ENCODE data around the gene RDH12. TPM values are rescaled to one million over a fixed set of nuclear protein-coding genes. Genes with fewer than 3 reads are reported as not detected.

RDH12 gene
- total RNA-seq, 1 donor from 2014 or later, result not detected

DNA sequence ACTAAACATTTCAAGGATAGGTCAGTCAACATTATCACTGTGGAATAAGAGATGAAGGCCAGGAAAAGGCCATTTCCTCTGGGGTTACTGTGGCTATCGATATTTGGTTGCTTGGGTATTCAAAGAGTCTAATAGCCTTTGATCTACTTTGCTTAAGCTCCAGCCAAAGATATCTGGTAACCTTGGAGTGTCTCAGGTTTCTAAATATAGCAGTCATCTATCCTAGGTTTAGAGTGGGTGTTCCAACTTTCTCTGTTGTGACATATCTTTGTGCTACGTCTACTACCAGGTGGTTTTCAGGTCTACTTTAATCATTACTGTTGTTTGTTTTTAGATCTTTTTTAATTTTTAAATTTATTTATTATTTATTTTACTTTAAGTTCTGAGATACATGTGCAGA, 42.4 kb downstream of the RDH12 start:
- intact Hi-C loops (cut with micrococcal nuclease), result no loop called here

DNA sequence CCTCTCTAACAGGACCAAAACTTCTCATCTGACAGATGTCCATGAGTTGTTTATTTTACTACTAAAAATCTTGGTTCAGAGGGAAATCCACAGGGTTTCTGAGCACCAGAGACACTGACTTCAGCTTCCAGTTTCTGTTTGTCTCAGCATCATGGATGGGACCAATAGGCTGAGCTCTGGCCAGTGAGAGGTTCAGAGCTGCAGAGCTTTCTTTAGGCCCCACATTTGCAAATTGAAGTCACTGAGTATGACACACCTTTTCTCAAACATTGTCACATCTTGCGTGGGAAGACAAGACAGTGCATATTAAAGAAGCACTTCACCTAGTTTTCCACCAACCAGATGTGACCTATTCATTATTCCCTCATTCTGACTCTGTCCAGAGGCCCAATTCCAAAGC, 45.2 kb downstream of the RDH12 start:
- intact Hi-C loops (cut with micrococcal nuclease), result loop anchor here (2.0 kb wide), 1 partner anchor 52 kb away; the partner anchor contains the start of gene RDH11

DNA sequence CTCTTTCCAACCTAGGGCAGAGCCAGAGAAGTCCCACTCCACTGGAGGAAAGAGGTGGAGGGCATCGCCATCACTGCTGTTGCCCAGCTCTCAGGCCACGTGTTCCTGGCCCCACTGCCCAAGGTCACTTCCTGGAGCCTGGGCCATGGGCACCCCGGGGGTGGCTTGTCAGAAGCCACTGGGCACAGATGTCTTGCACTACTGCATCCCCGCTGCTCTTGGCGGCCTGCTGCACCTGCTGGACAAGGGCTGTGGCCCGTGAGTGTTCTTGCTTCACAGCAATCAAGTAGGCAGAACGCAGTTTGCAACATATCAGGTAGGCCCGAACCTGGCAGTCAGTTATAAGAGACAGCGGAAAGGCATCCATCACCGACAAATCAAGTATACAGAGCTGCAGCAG, 46.6 kb downstream of the RDH12 start:
- intact Hi-C loops (cut with micrococcal nuclease), result no loop called here

DNA sequence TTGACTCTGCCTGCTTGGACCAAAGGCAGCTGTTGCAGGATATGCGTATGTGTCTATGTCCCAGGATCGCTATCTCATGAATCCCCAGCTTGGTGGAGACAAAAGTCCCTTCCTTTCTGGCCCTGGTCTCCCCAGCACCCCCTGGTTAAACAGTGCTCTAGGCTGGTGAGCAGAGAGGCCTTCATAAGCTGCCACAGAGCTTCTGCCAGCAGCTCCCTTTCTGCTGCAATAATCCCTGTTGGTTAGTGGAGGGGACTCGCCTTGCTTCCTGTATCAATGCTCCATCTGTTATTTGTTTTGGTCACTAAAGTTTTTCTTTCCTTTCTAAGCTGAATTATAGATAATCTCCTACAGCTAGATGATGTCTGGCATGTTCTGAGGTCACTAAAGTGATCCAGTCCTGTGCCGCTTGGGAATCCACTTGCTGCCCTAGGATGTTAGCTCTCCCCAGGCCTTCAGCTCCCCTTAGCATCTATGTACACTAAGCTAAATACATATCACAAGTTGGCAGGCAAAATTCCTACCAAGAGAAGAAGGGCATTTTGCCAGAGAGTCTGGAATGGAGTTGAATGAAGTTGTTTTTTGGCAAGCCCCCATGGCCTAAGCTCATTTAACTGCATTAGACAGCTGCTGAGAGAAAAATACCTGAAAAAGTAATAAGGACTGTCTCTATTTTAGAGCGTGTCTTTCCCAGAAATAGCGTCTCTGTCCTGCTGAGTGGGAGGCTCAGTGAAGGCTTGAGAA, 47.8 kb downstream of the RDH12 start:
- intact Hi-C loops (cut with micrococcal nuclease), result no loop called here

DNA sequence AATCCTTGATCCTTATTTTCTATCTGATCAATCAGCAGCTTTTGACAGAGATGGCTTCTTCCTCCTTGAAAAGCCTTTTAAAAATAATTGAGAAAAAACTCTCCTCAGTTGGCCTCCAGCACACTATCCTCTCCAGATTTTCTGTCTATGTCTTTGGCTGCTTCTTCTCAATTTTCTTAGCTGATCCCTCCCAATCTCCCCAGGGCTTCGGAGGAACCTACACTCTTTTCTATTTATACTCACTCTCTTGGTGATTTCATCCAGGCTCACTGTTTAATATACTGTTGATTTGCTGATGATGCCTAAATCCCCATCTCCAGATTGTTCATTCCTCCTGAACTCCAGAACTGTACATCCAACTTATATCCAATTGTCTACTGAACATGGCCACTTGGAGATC, 54.8 kb downstream of the RDH12 start:
- intact Hi-C loops (cut with micrococcal nuclease), result no loop called here

DNA sequence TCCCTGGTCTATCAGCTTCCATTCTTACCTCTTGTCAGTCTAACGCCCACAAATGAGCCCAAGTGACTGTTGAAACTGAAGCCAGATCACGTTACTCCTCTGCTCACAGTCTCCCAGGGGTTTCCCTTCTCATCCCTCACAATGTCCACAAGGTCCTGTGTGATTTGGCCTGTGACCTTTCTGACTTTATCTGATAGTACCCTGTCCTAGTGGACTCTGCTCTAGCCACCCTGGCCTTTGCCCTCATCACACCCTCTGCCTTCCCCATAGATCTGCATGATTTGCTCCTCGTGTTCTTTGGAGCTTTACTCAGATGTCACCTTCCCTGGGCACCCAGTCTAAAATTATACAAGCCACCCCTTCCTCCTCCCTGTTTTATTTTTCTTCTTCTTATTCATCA, 55.5 kb downstream of the RDH12 start:
- intact Hi-C loops (cut with micrococcal nuclease), result no loop called here

DNA sequence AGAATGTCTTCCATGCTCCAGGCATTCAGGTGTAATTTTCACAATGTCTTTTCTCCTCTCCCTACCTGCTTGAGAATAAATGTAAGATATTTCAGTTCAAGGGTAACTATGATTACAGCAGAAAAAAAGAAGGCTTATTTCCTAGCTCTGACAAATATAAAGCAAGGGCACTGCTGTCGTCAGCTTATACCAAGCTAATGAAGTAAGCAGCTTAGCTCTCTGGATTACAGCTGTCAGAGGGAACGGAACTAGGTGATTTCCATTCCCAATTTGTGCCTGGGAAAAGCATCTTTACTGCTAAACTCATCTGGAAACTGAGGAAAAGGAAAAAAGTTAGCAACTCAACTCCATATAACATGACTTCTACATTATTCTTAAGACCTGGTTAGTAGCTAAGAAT, 58.2 kb downstream of the RDH12 start:
- intact Hi-C loops (cut with micrococcal nuclease), result no loop called here

DNA sequence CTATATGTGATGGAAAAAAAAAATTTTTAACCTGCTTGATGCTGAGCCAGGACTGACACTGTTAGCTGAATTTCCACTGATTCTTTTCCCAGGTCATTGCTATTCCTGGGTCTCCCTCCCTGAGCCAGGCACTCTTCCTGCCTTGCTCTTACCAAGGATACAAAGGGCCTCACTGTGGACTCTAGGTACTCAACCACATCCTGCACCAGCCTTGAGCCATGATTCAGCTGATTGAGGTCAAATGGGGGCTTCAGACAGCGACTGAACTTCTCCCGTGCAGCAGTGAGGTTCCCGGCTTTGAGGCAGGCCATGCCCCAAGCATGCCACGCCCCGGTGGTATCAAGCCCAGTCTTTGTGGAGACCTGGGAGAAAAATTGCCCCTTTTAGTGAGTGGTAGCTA, 60.4 kb downstream of the RDH12 start:
- intact Hi-C loops (cut with micrococcal nuclease), result no loop called here

DNA sequence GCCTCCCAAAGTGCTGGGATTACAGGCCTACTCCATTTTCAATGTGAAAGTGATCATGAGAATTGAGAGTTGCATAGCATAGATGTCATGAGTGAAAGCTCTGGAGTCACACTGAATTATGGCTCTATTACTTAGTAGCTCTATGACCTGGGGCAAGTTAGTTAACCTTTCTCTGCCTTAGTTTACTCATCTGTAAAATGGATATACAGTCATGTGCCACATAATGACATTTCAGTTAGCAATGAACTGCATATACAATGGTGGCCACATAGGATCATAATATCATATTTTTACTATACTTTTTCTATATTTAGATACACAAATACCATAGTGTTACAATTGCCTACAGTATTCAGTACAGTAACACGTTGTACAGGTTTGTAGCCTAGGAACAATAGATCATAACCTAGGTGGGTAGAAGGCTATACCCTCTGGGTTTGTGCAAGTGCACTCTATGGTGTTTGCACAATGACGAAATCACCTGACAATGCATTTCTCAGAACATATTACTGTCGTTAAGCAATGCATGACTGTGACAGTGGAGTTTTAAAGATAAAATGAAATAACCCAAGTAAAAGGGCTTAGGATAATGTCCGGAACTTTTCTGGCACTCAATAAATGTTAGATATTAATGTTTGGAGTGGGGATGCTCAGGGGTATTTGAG, 61.6 kb downstream of the RDH12 start:
- intact Hi-C loops (cut with micrococcal nuclease), result no loop called here

DNA sequence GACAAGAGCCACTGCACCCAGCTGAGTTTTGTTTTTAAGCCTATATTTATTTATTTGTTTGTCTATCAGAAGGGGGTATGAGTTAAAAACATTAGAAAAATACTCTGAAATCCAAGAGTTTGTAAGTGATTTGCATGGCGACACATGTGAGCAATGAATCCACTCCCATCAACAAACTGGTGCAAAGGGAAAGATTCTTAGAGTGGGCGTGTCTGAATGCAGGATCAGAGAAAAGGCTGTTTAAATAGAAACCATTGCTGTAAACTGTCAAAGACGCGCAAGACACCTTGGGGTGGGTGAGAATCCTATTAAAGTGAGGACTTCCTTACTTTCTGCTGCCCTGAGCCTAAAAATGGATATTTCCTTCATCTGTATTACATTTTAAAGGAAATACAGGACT, 62.8 kb downstream of the RDH12 start:
- intact Hi-C loops (cut with micrococcal nuclease), result no loop called here

DNA sequence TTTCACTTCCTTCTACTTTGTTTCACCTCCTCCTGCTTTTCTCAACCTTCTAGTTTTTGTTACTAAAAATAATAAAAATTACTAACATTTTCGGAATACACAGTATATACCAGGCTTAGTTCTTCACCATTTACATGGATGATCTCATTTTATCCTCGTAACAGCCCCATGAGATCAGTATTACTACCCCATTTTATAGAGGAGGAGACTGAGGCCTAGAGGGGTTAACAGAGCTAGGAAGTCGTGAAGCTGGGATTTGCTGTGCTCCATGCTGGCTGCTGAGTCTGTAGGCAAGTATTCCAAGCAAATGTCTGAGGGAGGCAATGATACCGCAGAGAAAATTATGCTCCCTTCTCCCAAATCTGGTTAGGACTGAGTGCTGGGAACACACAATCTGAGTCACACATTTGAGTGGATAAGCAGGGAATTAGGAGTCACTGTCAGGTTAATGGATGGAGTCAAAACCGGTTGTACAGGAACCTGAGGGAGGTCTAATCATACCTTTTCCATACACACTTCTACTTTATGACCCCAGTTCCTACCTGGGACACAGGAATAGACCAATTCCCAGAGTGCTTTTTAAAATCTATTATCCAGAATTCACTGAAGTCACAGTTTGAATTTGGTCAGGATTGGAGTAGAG, 63.6 kb downstream of the RDH12 start:
- intact Hi-C loops (cut with micrococcal nuclease), result no loop called here

DNA sequence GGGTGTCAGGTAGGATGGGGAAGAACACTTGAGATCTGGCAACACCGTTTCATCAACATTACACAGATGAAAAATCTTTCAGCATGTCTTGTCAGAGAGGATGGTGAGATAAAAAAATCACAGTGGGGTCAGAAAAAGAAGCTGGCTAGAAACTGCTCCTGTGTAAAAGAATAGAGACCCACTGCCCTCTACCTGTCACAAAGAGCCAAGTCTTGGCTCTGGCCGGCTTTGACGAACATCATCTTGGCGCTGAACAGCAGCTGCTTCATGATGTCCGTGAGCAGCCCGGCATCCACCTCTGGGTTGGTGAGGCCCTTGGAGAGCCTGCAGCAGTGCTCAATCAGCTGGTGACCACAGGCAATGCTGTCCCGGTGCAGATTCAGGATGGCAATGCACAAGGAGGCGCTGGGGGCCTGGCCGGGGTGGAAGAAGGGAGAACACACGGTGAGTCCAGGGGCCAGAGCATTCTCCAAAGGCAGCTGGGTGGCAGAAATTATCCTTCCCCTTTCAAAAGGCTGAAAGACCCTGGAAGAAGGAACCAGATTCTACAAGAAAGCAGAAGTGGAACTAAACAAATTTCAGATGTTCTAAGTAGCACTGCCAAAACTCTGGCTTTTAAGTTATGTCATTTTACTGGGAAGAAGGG, 64.5 kb downstream of the RDH12 start:
- intact Hi-C loops (cut with micrococcal nuclease), result no loop called here

DNA sequence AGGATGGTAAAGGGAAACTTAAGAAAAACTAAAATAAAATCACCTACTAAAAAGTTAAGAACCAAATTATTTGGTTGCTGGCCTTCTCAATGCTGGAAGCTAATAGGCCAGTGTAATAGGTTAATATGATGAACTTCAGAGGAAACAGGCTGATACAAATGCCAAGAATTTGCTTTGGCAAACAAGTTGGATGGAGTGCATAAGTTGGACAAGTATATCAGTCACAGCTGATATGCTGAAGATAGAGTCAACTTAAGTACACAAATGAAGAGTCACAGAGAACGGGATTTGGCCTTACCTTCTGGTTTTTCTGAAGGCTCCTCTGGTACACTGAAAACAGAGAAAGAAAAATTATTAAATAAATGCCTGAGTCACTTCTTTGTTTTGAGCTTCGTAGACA, 66.5 kb downstream of the RDH12 start:
- intact Hi-C loops (cut with micrococcal nuclease), result no loop called here

DNA sequence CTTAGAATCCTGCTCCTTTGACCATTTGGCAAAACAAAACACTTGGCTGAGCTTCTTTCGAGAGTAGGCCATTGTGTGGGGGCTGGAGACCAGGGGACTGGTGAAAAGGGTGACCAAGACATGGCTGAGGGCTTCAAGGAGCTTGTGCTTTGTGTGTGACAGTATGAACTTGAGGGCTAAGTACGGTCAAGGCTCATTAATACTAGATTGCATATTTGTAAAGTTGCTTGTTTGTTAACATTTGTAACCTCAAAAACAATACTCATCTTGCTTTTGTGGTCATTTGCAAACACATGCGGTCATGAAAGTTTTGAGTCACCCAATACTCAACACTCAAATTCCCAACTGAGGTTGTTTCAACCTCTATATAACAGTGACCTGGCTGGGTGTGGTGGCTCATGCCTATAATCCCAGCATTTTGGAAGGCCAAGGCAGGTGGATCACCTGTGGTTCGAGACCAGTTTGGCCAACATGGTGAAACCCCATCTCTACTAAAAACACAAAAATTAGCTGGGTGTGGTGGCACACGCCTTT, 72.2 kb downstream of the RDH12 start:
- intact Hi-C loops (cut with micrococcal nuclease), result no loop called here

DNA sequence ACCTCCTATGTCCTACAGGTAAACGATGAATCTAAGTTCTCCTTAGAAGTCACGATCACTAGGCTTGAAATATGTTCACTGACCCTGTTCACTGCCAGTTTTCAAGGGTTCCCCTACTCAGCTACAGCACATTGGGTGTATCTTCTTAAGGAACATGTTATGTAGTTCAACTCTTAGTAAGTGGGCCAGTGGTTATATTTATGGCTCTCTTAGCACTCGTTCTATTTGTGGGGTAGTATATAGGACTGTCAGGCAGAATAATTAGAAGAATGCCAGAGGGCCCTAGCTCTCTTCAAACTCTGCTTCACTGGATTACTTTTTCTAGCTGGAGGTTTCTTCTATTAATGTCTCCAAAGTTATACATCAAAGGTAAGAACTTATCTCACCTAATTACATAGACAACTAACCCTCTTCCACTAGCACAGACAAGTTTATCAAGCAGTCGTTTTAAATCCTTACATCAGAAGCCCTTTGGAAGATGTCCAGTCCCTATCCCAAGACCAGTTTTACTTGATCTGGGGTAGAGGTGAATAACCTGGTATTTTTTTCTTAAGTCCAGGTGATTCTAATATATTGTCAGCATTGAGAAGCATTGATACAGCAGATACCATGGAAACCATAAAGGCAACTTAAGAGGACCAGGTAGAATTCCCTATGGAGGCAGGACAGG, 75.1 kb downstream of the RDH12 start:
- intact Hi-C loops (cut with micrococcal nuclease), result no loop called here

DNA sequence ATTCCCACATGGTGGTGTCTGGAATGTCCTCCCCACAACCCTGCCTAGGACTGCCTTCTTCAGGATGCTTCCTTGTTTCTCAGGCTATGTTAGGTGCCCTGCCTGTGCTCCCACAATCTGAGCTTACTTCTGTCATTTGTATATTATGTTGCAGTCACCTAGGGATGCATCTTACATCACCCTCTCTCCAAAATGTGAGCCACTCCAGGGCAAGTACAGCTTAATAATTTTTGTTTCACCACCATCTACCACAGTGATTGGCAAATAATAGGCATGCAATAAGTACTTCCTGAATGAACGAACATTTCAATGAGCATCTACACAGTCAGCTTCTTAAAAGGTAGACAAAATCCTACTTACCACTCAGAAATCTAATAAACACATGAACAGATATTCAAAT, 77.1 kb downstream of the RDH12 start:
- intact Hi-C loops (cut with micrococcal nuclease), result no loop called here

DNA sequence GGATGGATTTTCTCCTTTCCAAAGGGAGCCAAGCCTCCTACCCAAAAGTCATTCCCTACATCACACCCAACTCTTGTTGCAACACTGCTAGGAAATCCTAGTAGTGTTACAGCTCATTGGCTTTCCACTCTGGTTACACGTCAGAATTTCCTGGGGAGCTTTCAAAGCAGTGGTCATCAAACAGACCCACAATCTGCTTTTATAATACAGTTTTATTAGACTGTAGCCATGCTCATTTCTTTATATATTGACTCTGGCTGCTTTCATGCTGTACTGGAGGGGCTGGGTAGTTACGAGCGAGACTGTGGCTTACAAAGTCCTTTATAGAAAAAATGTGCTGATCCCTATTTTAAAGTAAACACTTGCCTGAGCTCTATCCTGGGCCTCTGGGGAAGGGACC, 80.4 kb downstream of the RDH12 start:
- intact Hi-C loops (cut with micrococcal nuclease), result no loop called here

All from T-helper 1 cell treated with Interleukin-12 subunit alpha and Interleukin-12 subunit beta and Interleukin-4 antibody, amounts not matched to agents 30 ng/mL and 1 ng/mL, for 36 hours (primary cell).